ENCODE measurements around the gene CERCAM.

Gene CERCAM

DNA sequence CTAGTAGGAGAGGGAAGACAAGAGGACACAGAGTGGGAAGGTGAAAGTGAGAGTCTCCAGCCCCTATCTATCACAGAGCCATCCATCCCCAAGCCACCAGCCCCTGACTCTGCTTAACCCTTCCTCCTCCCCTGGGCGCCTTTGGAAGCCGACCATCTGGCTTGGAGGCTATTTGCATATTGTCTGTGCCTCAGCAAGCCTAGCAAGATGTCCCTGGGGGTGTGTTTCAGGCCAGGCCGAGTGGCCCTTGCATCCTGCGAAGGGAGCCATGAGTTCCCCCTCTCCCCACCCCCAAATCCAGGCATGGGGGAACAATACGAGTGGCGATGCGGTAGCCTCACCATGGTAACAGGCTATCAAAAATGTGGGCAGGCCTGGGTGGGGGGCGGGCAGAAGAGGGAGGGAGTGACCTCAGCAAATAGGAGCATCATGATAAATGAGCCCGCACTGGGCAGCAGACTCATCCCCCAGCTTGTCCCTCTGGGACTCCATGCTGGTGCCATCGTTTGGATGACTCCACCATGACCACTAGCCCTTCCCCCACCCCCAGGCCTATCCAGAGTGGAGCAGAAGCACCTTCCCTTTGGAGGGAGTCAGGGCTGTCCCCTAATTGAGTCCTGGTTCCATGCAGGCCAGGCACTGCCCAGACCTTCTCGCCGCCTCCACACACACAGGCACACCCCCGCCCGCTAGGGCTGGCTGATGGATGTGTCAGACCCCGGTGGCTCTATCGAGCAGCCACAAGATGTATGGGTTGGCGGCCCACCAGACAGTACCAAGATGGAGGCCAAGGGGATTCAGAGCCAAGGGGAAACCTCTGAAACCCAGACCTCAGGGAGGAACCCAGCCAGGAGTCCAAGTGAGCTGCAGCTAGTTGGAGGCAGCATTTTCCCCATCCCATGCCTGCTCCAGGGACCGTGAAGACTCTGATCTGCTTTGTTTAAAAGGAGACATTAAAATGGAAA lies 34.9 kb upstream of the CERCAM start:
- H3K9ac ChIP-seq (ENCODE audit: low read depth, low read length): no peak overlapping the region
- H3K4me1 ChIP-seq (ENCODE audit: control insufficient read depth, insufficient read depth, low read length): no peaks in the 10 kb centered on the region
- H3K27me3 ChIP-seq (ENCODE audit: control insufficient read depth, insufficient read depth, low read length): no peaks in the 10 kb centered on the region
- no peak overlapping the region for H3K4me3 ChIP-seq (ENCODE audit: low read length)
- H3K4me2 ChIP-seq (ENCODE audit: low read length): no peak overlapping the region
- no peaks in the 10 kb centered on the region for H3K9me3 ChIP-seq (replicated peaks; ENCODE audit: low read length)
- H3K36me3 ChIP-seq (ENCODE audit: insufficient read depth, low read length): peaks cover 46% of the 10 kb centered on the region

DNA sequence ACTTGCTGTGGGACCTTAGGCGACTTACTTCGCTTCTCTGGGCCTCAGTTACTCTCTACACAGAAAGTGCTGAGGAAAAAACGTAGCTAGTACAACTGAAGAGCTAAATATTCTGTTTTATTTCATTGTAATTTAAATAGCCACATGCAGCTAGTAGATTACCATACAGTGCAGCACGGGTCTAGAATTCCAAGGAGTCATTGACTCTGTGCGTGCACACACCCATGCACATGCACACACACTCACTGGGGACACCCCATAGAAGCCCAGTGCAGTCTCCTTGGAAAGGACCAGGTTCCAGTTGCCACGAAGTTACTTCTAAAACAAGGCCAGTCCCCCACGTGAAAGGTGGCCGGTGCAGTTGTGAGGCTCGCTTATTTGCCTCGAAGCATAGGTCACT lies 32.5 kb upstream of the CERCAM start:
- Histone ChIP-seq H3K4me1 (ENCODE audit: control insufficient read depth, insufficient read depth, low read length) (no peaks in the 10 kb centered on the region), H3K4me3 (ENCODE audit: low read length) (no peak overlapping the region), H3K36me3 (ENCODE audit: insufficient read depth, low read length) (peaks cover 50% of the 10 kb centered on the region), H3K9ac (ENCODE audit: low read depth, low read length) (no peak overlapping the region), H3K9me3 (replicated peaks; ENCODE audit: low read length) (no peaks in the 10 kb centered on the region), H3K27me3 (ENCODE audit: control insufficient read depth, insufficient read depth, low read length) (no peaks in the 10 kb centered on the region), H3K4me2 (ENCODE audit: low read length) (no peak overlapping the region)

DNA sequence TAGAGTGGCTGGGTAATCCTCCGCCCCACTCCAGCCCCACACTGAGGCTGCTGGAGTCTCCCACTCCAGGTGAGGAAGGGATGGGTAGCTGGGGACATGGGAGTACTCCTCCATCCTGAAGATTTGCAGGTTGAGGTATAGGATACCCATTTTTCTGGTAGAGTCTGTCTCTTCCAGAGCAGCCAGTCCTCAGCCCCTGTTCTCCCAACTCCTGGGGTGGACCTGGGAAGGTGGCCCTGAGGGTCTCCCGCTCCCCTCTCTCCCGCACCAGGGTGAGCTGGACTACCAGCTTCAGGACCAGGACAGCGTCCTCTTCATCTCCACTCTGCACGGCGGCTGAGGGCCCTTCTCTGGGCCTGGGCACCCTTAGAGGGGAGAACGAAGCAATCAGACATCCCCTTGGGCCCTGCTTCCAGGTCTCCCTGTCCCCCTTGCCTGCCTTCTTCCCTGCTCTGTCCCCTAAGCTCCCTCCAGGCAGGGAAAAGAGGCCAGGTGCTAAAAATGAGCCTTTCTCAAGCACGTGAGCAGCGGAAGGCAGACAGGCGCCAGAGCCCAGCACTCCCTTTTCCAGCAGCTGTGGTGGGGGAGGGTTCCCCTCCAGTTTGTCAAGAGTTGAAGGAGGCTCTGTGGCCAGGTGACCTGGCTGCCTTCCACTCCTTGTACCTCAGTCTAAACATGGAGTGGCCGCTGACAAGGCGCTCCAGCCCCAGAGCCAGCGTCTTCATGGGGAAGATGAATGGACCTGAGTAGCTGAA lies 31.1 kb upstream of the CERCAM start:
- H3K4me1 ChIP-seq (ENCODE audit: control insufficient read depth, insufficient read depth, low read length): no peaks in the 10 kb centered on the region
- no peaks in the 10 kb centered on the region for H3K9me3 ChIP-seq (replicated peaks; ENCODE audit: low read length)
- H3K4me2 ChIP-seq (ENCODE audit: low read length): no peak overlapping the region
- no peak overlapping the region for H3K4me3 ChIP-seq (ENCODE audit: low read length)
- peaks cover 41% of the 10 kb centered on the region for H3K36me3 ChIP-seq (ENCODE audit: insufficient read depth, low read length)
- H3K9ac ChIP-seq (ENCODE audit: low read depth, low read length): no peak overlapping the region
- H3K27me3 ChIP-seq (ENCODE audit: control insufficient read depth, insufficient read depth, low read length): no peaks in the 10 kb centered on the region

DNA sequence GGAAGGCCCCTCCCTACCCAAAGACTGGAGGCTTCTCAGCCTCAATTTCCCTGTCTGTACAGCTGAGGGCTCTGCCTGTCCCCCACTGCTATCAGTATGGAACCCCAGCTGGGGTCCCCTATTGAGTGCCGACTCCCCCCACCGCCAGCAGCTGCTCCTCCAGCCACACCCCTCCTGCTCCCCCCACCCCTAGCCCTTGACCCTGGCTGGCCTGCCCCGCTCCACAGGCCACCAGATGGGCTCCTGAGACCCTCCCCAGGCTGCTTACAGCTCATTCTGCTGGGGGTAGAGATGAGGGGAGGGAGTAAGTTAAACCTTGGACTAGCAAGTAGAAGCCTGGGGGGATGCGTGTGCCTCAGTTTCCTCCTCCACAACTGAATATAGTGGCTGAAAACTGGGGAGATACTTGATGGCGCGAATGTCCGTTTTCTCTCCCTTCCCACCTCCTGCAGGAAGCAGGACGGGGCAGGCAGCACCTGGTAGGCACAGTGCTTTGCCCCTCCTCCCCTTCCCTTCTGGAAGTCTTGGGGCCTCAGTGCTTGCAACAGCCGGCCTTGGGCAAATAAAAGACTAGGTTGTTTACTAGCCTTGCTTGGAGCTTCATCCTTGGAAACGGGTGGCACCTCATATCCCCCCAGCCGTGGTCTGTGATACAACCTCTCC lies 30.4 kb upstream of the CERCAM start:
- no peaks in the 10 kb centered on the region for H3K9me3 ChIP-seq (replicated peaks; ENCODE audit: low read length)
- no peaks in the 10 kb centered on the region for H3K4me1 ChIP-seq (ENCODE audit: control insufficient read depth, insufficient read depth, low read length)
- no peaks in the 10 kb centered on the region for H3K27me3 ChIP-seq (ENCODE audit: control insufficient read depth, insufficient read depth, low read length)
- H3K4me2 ChIP-seq (ENCODE audit: low read length): no peak overlapping the region
- no peak overlapping the region for H3K4me3 ChIP-seq (ENCODE audit: low read length)
- H3K9ac ChIP-seq (ENCODE audit: low read depth, low read length): no peak overlapping the region
- peaks cover 41% of the 10 kb centered on the region for H3K36me3 ChIP-seq (ENCODE audit: insufficient read depth, low read length)

DNA sequence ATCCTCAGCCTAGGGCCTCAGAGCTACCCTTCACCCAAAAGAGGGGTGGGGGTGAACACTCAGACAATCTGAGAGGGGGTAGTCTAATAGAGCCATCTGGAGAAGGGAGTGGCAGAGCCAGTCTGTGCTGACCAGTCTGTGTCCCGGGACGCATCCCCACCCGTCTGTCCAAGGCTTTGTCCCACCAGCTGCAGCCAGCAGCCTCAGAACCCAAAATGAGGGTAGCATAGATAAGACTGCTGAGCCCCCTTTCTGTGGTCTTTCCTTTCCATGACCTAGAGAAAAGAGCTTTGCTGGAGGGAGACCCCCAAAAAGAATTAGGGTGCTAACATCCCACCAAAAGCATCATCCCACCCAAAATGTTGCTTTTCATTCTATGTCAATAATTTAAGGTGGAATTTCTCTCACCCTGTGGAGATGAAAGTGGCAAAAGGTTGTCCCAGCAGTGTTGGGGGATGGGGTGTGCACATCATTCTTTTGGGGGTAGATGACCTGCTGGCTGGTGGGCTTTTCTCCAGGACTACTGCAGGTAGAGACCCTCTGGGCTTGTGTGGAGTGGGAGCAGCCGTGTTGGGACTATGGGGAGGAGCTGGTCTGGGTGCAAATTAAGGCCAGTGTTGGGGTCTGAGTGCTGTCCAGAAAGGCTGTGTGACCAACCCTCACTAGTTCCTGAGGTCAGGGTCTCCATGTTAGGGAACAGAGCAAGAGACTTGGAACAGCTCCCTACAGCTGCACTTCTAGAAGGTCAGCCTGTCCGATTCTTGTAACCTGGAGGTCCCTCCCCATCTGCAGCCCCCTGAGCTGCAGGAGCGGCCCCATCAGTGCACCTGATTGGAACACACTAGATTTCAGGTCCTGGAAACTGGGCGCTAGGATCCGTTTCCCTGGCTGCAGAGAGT lies 29.6 kb upstream of the CERCAM start:
- no peak overlapping the region for H3K4me2 ChIP-seq (ENCODE audit: low read length)
- H3K9ac ChIP-seq (ENCODE audit: low read depth, low read length): no peak overlapping the region
- H3K4me3 ChIP-seq (ENCODE audit: low read length): no peak overlapping the region
- peaks cover 38% of the 10 kb centered on the region for H3K36me3 ChIP-seq (ENCODE audit: insufficient read depth, low read length)
- H3K9me3 ChIP-seq (replicated peaks; ENCODE audit: low read length): no peaks in the 10 kb centered on the region
- H3K27me3 ChIP-seq (ENCODE audit: control insufficient read depth, insufficient read depth, low read length): no peaks in the 10 kb centered on the region
- no peaks in the 10 kb centered on the region for H3K4me1 ChIP-seq (ENCODE audit: control insufficient read depth, insufficient read depth, low read length)

DNA sequence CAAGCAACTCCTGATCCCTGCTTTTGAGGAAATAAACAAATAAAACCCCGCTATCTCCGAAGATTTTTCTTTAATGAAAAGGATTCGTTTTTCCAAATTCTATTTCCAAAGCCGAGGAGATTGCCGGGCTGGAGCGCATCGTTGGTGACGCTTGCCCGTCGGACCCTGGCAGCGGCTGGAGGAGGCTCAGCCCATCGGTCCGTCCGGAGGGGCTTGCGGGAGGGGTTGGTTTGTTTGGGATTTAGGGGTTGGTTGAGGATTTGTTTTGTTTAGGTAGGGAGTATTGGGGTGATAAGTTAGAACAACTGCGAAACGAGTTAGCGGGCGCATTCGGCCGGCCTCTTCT lies 28.7 kb upstream of the CERCAM start:
- H3K9ac ChIP-seq (ENCODE audit: low read depth, low read length): no peak overlapping the region
- H3K27me3 ChIP-seq (ENCODE audit: control insufficient read depth, insufficient read depth, low read length): peaks cover 2% of the 10 kb centered on the region
- peaks cover 32% of the 10 kb centered on the region for H3K36me3 ChIP-seq (ENCODE audit: insufficient read depth, low read length)
- H3K4me1 ChIP-seq (ENCODE audit: control insufficient read depth, insufficient read depth, low read length): no peaks in the 10 kb centered on the region
- no peaks in the 10 kb centered on the region for H3K9me3 ChIP-seq (replicated peaks; ENCODE audit: low read length)
- H3K4me2 ChIP-seq (ENCODE audit: low read length): no peak overlapping the region
- H3K4me3 ChIP-seq (ENCODE audit: low read length): no peak overlapping the region

DNA sequence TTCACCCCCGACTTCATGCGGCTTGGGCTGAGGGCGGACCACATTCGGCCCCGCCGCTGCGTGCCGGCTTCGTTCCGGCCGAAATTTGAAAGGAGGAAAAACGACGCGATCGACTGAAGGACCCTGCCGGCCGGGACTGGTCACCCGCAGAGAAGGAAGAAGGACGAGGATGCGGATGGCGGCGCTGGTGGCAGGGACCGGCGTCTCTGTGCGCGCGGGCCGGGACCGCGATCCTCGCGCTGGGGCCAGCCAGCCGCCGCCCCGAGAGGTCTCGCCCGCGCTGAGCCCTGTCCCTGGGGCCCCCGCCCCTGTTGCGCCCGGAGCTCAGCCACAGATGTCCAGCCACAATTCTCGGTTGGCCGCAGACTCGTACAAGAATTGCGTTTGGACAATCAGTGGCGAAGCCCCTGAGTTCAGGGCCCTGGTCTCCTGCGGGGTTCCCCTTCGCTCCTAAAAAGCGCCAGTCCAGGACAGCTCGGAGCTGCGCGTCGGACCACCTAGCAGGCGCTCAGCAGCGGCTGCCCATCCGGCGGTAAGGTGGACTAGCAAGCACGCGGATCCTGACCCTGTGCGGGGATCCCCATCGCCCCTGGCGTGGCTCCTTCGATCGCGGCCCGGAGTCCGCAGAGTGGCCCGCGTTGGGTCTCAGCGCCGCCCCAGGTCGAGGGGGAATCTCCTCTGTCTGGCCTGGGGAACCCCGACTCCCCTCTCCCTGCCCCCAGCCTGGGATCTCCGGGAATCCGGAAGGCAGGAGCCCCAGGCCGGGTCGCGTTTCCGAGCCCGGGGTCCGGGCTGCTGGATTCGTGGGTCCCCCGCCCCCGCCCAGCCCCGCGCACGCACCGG lies 28.1 kb upstream of the CERCAM start:
- Histone ChIP-seq H3K9me3 (replicated peaks; ENCODE audit: low read length) (no peaks in the 10 kb centered on the region), H3K36me3 (ENCODE audit: insufficient read depth, low read length) (peaks cover 28% of the 10 kb centered on the region), H3K9ac (ENCODE audit: low read depth, low read length) (no peak overlapping the region), H3K4me3 (ENCODE audit: low read length) (no peak overlapping the region), H3K4me1 (ENCODE audit: control insufficient read depth, insufficient read depth, low read length) (peaks cover 2% of the 10 kb centered on the region), H3K4me2 (ENCODE audit: low read length) (no peak overlapping the region), H3K27me3 (ENCODE audit: control insufficient read depth, insufficient read depth, low read length) (peaks cover 8% of the 10 kb centered on the region)

DNA sequence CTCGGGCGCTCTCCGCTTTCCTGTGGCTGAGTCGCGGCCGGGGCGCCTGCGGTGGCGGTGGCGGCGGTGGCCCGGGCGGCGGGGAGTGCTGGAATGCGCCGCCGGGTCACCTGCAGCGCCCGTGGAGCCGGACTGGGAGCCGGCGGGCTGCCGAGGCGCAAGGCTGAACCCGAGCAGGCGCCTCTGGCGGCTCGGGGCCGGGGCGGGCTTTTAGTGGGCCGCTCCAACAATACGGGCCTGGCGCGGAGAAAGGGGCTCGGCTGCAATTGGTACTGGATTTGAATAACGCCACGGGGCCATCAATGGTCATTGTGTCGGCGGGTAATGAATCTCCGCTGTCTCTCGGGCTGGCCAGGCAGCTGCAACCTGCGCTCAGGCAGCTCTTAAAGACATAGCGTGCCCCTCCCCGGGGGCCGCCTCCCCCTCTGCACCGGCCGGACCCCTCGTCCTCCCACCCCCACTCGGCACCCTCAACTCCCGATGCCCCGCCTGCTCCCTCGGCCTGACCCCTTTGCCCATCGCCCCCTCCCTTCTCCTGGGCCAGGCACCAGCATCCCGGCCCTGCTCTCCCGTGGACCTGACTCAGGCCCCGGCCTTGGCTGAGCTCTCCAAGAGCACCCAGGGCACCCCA lies 27.4 kb upstream of the CERCAM start:
- peaks cover 22% of the 10 kb centered on the region for H3K36me3 ChIP-seq (ENCODE audit: insufficient read depth, low read length)
- peaks cover 2% of the 10 kb centered on the region for H3K4me1 ChIP-seq (ENCODE audit: control insufficient read depth, insufficient read depth, low read length)
- H3K4me2 ChIP-seq (ENCODE audit: low read length): no peak overlapping the region
- no peak overlapping the region for H3K9ac ChIP-seq (ENCODE audit: low read depth, low read length)
- no peaks in the 10 kb centered on the region for H3K9me3 ChIP-seq (replicated peaks; ENCODE audit: low read length)
- peaks cover 13% of the 10 kb centered on the region for H3K27me3 ChIP-seq (ENCODE audit: control insufficient read depth, insufficient read depth, low read length)
- no peak overlapping the region for H3K4me3 ChIP-seq (ENCODE audit: low read length)

DNA sequence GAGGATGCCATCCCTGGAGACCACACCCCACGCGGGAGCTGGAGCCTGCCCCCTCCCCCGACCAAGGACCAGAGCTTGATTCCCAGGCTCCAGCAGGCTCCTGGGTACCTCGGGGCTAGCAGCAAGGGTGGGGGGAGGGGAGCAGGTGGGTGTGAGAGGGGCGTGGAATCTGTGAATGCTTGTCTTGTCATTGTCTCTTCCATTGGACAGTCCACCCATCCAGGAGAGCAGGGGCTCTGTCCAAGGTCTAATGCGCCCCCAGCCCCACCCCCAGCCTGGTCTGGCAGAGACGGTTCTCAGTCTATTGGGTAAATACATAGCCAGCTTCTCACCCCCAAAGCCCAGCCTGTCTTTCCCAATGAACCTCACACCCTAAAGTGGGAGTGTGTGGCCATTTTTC lies 26.7 kb upstream of the CERCAM start:
- peaks cover 15% of the 10 kb centered on the region for H3K36me3 ChIP-seq (ENCODE audit: insufficient read depth, low read length)
- H3K27me3 ChIP-seq (ENCODE audit: control insufficient read depth, insufficient read depth, low read length): peaks cover 13% of the 10 kb centered on the region
- no peak overlapping the region for H3K9ac ChIP-seq (ENCODE audit: low read depth, low read length)
- no peak overlapping the region for H3K4me2 ChIP-seq (ENCODE audit: low read length)
- no peaks in the 10 kb centered on the region for H3K9me3 ChIP-seq (replicated peaks; ENCODE audit: low read length)
- no peak overlapping the region for H3K4me3 ChIP-seq (ENCODE audit: low read length)
- peaks cover 2% of the 10 kb centered on the region for H3K4me1 ChIP-seq (ENCODE audit: control insufficient read depth, insufficient read depth, low read length)

Data from skeletal muscle satellite cell (primary cell).